ENCODE data around the gene KCNQ2. TPM values are rescaled to one million over a fixed set of nuclear protein-coding genes. Genes with fewer than 3 reads are reported as not detected.

The KCNQ2 gene
- total RNA-seq, 1 experiment from 2014 or later = not detected

DNA sequence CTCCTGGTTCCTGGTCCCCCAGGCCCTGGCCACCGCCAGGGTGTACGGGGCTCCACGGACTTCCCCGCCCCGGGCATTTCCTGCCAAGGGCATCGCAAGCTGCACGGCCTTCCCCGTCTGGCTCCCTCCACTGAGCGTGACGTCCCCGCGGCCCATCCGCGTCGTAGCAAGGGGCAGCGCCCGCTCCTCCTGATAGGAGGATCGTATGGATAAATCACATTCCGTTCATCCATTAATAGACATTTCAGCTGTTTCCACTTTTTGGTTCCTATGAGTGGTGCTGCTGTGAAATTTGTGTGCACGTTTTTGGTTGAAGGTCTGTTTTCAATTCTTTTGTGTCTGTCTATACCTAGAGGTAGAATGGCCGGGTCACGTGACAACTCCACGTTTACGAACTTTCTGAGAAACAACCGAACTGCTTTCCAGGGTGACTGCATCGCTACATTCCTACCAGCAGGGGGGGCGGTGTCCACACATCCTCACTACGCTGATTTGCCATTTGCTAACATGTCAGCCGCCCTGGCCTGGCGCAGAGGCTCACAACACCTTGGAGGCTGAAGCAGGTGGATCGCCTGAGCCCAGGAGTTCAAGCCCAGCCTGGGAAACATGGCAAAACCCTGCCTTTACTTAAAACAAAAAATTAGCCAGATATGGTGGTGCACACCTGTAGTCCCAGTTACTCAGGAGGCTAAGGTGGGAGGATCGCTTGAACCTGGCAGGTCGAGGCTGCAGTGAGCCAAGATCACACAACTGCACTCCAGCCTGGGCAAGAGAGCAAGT lies 37.7 kb downstream of the KCNQ2 start:
- no peak overlapping the region for H3K4me3 Mint-ChIP-seq (ENCODE audit: unreplicated experiment)
- peak; percentile 40 for DNase-seq (ENCODE audit: unreplicated experiment)
- peaks cover 7% of the 10 kb centered on the region for H3K9me3 Mint-ChIP-seq (ENCODE audit: unreplicated experiment)
- intact Hi-C loops (cut with micrococcal nuclease) = no loop called here
- no peaks in the 10 kb centered on the region for H3K4me1 Mint-ChIP-seq (ENCODE audit: insufficient read depth, unreplicated experiment)
- no TSS peak for BruUV-seq (replicated peaks)
- no peaks in the 10 kb centered on the region for H3K36me3 Mint-ChIP-seq (ENCODE audit: insufficient read depth, unreplicated experiment)
- H3K27me3 Mint-ChIP-seq (ENCODE audit: insufficient read depth, unreplicated experiment) = peaks cover 2% of the 10 kb centered on the region
- H3K27ac Mint-ChIP-seq (ENCODE audit: low read depth, unreplicated experiment) = no peak overlapping the region
- CTCF ChIA-PET = no interaction called here
- POLR2A ChIA-PET = interaction anchor here (0.6 to 0.7 kb wide), 3 partner anchors 10 to 590 kb away, joined by 3 read pairs; no protein-coding TSS in a partner anchor
- TF ChIP-seq, protein P1, sequence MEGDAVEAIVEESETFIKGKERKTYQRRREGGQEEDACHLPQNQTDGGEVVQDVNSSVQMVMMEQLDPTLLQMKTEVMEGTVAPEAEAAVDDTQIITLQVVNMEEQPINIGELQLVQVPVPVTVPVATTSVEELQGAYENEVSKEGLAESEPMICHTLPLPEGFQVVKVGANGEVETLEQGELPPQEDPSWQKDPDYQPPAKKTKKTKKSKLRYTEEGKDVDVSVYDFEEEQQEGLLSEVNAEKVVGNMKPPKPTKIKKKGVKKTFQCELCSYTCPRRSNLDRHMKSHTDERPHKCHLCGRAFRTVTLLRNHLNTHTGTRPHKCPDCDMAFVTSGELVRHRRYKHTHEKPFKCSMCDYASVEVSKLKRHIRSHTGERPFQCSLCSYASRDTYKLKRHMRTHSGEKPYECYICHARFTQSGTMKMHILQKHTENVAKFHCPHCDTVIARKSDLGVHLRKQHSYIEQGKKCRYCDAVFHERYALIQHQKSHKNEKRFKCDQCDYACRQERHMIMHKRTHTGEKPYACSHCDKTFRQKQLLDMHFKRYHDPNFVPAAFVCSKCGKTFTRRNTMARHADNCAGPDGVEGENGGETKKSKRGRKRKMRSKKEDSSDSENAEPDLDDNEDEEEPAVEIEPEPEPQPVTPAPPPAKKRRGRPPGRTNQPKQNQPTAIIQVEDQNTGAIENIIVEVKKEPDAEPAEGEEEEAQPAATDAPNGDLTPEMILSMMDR (IDR thresholded peaks at IDR 0.05; ENCODE audit: unreplicated experiment) = peak; percentile 60

DNA sequence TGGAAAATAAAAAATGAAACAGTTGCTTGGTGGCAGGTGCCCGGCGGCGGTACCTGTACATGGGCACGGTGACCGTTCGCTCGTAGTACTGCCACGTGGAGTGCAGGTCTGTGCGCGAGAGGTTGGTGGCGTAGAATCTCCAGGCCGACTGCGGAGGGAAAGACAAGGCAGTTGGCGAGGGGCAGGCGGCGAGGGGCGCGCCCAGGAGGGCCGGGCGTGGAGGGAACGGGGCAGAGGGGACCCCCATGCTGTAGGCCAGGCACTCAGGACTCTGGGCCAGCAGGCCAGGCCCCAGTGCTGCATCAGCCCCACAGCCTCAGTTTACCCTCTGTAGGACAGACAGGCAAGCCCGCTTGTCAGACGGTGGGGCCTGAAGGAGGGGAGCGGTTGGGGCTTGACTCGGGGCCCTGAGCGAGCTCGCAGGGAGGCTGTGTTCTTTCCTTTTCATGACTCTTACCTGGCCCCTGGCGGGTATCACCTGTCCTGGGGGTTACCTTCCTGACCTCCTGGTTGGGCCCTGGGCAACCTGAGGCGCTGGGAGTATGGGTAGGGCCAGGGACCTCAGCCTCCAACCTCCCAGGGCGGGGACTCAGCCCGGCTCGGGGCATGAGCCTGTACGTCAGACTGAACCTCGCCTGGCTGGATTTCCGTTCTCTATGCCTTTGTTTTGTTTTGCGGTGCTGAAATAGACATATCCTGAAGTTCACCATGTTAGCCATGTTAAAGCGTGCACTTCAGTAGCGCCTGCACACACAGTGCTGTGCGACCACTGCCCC lies 38.5 kb downstream of the KCNQ2 start:
- H3K9me3 Mint-ChIP-seq (ENCODE audit: unreplicated experiment) = peaks cover 7% of the 10 kb centered on the region
- no peak overlapping the region for H3K27ac Mint-ChIP-seq (ENCODE audit: low read depth, unreplicated experiment)
- no peak overlapping the region for H3K4me3 Mint-ChIP-seq (ENCODE audit: unreplicated experiment)
- ChIA-PET POLR2A (no interaction called here), CTCF (interaction anchor here (0.9 to 1.2 kb wide), 2 partner anchors 88 to 125 kb away, joined by 4 read pairs; no protein-coding TSS in a partner anchor)
- no TSS peak for BruUV-seq (replicated peaks)
- intact Hi-C loops (cut with micrococcal nuclease) = no loop called here
- no peaks in the 10 kb centered on the region for H3K4me1 Mint-ChIP-seq (ENCODE audit: insufficient read depth, unreplicated experiment)
- TF ChIP-seq, protein P1 (IDR thresholded peaks at IDR 0.05; ENCODE audit: unreplicated experiment) = no peak
- peaks cover 11% of the 10 kb centered on the region for H3K27me3 Mint-ChIP-seq (ENCODE audit: insufficient read depth, unreplicated experiment)
- H3K36me3 Mint-ChIP-seq (ENCODE audit: insufficient read depth, unreplicated experiment) = no peaks in the 10 kb centered on the region
- DNase-seq (ENCODE audit: unreplicated experiment) = no peak

DNA sequence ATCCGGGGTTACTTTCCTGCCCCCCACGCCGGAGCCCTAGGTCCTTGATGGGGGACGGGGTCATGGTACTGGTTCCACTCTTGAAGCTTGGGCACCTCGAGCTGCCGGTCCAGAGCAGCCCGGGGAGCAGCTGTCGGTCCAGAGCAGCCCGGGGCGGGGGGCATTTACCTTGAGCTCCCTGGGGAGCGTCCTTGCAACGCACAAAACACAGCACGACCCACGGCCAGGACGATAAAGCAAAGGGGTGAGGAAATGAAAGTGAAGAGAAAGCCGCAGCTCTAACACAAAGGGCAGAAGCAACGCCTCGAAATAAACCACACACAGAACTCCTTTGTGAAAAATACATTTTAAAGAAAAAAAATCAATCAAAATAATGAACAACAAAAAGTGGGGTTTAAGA lies 39.1 kb downstream of the KCNQ2 start:
- BruUV-seq (replicated peaks) = no TSS peak
- Mint-ChIP-seq H3K27ac (ENCODE audit: low read depth, unreplicated experiment) (no peak overlapping the region), H3K9me3 (ENCODE audit: unreplicated experiment) (peaks cover 7% of the 10 kb centered on the region), H3K4me1 (ENCODE audit: insufficient read depth, unreplicated experiment) (no peaks in the 10 kb centered on the region), H3K36me3 (ENCODE audit: insufficient read depth, unreplicated experiment) (no peaks in the 10 kb centered on the region), H3K27me3 (ENCODE audit: insufficient read depth, unreplicated experiment) (peaks cover 11% of the 10 kb centered on the region), H3K4me3 (ENCODE audit: unreplicated experiment) (no peak overlapping the region)
- no peak for DNase-seq (ENCODE audit: unreplicated experiment)
- POLR2A ChIA-PET = no interaction called here
- CTCF ChIA-PET = interaction anchor here (0.9 to 1.2 kb wide), 2 partner anchors 89 to 124 kb away, joined by 4 read pairs; no protein-coding TSS in a partner anchor
- TF ChIP-seq, protein P1 (IDR thresholded peaks at IDR 0.05; ENCODE audit: unreplicated experiment) = no peak
- intact Hi-C loops (cut with micrococcal nuclease) = no loop called here
